ENCODE results near the gene PALM2AKAP2.

Gene PALM2AKAP2

DNA sequence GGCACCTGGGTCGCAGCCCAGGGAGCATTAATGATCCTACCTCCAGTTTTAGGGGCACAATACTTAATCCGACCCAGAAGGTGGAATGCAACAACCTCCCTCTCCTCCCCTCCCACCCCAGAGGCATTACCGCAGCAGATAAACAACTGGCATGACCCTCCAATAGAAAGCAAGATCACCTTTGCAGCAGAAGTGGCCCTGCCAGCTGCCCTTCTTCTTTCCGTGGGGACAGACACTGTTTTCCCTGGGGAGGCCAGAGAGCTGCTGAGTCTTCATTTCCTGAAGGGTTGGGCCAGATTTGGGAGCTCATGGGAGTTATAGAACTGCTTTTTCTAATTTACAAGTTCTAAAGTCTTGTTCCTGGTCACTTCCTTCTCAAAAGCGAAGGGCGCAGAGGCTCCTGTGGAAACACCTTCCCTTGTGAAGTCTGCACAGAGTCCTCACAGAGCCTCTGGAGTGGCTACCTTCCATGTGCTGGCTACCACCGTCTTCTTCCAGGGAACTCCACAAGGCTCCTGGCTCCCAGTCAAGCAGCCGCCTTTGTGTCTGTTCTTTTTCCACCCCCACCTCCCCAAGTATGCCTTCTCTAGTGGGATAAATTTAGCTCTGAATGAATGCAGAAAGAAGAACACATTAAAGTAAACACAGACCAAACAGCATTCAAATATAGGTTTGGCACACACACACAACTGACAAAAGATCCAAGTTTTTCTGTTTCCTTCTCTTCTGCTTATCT lies 8.0 kb upstream of the PALM2AKAP2 start:
- no peak for DNase-seq (ENCODE audit: low spot score)

DNA sequence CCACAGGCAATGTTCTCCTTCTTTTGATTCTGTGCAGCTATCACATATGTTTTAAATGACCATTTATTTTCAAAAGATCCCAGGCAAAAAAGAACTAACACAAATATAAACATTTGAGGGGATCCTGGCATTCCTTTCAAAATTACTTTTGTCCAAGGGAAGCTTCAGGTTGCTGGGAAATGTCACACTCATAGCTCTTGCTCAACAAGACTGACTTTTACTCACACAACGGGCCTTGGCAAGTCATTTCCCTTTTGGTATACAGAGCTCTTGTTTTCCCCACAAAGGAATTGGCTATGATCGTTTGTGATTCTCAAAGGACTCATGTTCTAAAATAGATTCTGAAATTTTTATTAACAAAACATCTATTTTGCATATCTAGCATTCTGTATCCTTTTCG lies 4.5 kb upstream of the PALM2AKAP2 start:
- no peak for DNase-seq (ENCODE audit: low spot score)

DNA sequence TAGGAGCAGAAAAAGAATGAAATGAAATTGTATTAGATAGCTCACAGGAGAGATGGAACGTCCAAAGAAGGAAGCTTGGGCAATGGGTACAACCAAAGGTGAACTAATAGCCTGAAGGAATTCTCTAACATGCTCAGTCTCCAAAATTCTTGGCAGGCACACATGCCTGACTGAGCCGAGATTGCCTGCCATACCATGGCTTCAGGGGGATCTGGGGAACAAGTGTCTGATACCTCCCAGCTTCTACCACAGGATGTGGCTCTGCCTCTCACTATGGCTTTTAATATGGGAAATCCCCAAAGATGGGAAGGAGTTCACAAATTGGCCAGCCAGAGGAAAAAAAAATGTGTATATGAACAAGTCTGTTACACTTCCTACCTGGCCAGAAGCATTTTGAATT lies 3.6 kb upstream of the PALM2AKAP2 start:
- DNase-seq (ENCODE audit: low spot score), result no peak

DNA sequence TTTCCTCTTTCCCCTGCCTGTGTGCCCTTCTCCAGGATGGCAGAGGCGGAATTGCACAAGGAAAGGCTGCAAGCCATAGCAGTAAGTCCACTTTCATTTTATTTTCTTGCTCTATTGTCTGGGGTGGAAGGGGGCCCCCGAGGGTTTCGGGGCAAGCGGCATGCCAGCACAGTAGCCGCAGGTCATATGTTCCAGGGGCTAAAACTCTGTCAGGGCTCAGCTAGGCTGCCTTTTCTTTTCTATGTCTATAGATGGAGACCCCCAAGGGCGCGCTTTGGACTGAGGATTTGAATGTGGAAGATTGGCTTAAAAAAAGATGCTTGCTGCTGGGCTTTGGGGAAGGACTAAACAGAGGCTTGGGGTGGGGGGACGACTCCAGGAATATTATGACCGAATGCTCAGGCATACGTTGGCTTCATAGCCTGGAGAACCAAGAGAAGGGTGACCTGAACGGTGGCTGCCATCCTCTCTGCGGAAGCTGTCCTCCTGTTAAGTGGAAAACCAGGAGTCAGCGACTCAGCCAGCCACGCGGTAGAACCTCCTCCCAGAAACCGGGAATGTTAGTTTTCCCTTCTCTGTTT lies 545 bp downstream of the PALM2AKAP2 start:
- DNase-seq (ENCODE audit: low spot score), result no peak

DNA sequence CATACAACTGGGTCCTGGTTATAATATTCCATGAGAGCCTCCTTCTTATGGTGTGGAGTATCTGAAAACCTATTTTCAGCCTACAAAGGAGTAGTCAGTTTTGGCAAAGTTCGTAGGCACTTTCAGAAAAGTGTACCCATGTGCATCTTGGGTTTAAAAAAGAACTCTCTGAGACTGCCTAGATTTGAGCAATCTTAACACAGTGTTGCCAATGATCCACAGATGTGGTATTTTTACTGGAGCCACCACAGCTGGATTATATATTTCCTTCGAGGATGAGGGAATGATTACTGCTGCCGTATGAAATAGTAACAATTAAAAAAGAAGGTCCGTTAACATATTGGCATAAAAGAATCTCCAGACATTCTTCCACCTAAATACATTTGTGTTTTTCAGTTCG lies 1.1 kb downstream of the PALM2AKAP2 start:
- DNase-seq (ENCODE audit: low spot score), result no peak

DNA sequence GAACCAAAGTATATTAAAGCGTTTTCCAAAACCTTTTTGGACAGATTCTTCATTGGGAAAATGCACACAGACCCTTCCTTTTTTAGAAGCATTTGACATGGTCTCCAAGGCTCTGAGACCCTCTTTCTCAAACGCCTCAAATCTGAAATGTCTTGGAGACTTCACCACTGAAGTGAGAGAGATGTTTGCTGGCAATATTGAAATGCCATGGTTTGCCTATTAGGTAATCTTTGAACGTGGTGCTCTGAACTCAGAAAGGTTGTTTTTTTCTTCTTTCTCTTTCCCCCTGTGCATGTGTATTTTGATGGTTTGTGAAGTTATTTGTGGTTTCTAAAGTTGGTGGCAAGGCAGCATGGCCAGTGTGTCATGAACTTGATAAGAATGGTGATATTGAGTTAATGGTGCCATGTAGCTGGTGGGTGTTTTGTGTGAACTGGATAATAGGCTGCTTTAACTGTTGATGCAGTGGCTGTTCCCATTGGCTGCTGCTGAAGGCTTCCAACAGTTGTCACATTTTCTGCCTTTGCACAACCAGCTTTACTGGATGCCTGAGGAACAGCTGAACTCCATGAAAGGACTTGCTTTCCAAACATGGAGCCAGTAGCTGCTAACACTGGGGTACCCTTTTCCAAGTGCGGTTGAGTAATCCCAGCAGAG lies 1.7 kb downstream of the PALM2AKAP2 start:
- DNase-seq (ENCODE audit: low spot score), result no peak

DNA sequence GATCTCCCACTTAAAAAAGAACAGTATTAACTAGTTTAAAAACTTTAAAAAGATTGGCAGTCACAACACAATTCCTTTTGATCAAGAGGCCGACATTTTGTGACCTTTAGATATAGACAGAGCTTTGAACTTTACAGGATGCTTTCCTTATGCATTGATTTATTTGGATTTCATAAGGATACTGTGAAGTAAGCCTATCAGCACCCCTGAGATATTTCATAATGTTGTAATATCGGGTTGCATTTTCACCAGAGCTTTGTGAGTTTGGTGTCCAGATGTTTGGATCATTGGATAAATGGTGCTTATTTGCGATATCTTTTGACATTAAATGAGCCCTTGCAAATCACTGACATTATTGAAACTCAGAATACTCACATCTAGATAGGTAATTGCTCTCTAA lies 7.7 kb downstream of the PALM2AKAP2 start:
- no peak for DNase-seq (ENCODE audit: low spot score)

DNA sequence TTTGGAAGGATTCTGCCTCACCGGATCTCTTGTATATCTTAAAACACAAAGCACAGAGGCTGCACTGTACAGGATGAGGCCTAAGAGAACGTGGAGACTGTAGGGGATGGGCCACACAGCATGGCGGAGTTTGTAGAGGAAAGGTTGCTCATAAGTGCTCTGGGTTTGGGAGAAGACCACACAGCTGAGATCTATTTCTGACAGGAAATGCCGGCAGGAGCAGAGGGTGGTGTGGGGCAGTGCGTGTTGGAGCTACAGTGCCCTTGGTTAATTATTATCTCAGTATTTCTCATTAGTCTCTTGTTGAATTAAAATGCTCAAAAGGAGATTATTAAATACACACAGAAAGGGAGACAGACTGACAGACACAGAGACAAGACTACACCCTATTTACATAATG lies 9.6 kb downstream of the PALM2AKAP2 start:
- DNase-seq (ENCODE audit: low spot score), result no peak

DNA sequence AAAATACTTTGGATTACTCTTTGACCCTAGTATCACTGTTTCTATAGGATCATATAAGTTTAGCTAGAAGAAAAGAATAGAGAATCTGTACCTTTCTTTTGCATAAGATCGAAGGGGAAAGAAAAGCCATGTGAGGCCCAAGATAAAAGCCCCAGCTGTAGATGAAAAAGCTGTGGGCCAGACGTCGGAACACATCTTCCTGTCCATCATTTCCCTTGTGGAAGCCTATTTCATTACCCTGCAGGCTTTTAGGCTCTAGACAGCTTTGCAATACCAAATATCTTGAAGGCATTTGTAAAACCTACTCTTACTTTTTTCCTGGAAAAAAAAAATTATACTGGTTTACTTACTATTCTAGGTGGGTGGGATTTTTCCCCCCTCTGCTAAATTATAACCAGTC lies 10.0 kb downstream of the PALM2AKAP2 start:
- DNase-seq (ENCODE audit: low spot score), result no peak

DNA sequence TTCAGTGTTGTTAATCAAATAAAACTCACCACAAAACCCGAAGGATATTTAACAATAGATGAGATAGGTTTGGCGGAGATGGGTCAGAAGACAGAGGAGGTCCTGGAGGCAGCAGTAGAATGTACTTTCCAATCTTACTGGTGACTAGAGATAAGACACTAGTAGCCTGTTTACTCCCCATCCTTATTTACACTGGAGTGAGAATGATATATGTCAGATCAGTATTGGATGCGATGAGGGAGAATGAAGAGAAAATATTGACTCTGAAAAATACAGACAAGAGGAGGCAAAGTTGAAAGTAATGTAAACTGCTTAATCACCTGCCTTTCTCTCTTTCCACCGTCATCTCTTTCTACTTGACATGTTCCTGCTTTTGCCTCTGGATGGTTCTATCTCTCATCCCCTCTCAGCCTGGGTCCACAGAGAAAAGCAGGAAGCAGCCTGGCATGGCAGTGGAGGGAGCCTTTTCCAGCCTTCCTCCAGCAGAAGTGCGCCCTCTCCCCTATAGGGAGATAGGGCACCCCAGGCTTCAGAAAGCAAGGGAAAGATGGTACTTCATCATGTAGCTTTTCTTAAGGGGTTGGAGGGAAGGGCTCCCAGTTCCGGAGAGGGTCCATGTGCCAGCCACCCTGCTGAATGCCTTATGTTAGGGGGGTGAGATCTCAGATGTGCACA lies 11.1 kb downstream of the PALM2AKAP2 start:
- DNase-seq (ENCODE audit: low spot score), result no peak

DNA sequence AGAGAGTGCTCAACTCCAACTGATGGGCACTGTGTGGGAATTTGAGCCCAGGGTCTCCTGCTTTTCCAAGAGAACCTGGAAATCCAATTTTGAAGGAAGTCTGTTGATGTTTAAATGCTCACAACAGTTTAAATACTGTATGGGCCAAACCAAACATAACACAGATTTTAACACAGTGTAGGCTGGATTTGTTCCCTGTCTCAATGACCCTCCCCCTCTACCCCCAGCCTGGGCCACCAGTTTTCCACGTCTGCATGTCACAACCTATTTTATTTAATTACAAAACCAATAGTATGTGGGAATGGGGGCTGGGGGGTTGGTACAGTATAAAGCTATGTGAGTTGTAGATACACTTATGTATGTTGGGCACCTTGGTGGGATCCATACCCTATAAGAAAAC lies 11.7 kb downstream of the PALM2AKAP2 start:
- no peak for DNase-seq (ENCODE audit: low spot score)

DNA sequence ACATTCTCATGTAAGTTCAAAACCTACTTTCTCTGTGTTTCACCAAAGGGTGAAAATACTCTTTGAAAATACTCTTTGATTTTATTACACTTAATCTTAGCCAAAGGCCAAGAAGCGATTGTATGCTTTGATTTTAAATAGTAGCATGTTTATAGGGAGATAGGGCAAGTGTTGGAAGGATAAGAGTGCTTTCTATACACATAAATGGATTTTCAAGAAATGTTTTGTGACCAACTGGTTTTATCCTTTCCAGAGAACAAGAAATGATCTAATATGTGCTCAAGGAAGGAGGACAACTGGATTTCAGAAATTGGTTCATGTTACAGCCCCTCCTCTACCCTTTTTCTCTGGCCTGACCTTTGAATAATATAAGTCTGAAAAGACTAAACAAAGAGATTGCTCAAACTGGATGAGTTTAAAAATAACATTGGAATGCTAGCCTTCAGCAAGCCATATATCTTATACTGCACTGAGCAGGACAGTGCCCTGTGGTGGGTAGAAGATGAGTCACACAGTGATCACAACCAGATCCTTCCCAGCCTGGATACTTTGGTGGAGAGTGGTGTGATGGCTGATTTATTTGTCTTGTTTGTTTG lies 13.1 kb downstream of the PALM2AKAP2 start:
- DNase-seq (ENCODE audit: low spot score), result no peak

DNA sequence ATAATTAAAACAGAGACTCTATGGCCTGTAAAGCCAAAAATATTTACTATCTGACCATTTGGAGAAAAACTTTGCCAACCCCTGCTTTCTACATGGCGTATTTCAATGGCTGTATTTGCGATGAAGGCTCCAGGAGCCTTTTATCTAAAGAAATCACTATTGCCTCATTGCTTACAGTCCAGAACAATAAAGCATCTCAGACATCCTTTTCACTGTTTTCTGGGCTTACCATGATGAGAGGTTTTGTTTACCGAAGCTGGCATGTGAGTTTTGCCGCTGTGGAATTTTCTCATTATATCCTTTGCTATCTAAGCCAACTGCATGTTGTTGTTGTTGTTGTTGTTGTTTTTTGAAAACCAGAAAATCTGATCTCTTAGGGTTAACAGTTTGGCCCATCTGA lies 13.9 kb downstream of the PALM2AKAP2 start:
- DNase-seq (ENCODE audit: low spot score), result no peak

DNA sequence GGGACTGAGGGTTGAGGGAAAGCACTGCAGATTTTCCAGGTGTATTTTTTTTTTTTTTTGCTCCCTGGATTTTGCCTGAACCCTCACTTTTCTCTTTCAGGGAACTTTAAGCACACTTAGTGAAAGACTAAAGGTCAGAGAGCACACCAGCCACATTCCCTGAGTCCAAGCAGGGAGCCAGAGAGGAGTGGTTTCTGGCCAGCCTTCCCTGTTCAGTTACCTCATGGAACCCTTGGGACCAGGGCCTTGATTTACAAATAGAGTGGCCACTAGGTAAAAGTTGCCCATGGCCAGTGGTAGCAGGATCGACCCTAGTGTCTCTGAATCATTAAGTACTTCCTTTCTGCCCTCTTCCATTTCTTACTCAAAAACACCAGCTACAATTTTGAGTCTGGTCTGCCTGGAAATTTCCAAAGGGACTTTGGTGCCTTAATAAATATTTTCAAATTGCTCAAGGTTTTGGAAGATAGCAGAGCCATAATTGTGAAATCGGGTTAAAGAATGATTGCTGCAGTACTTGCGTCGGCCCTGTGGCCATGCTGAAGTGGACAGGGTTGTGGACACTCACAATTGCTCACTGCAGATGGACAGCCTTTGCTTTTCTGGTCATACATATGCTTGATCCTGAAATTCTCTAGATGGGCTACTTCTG lies 14.5 kb downstream of the PALM2AKAP2 start:
- DNase-seq (ENCODE audit: low spot score), result no peak

DNA sequence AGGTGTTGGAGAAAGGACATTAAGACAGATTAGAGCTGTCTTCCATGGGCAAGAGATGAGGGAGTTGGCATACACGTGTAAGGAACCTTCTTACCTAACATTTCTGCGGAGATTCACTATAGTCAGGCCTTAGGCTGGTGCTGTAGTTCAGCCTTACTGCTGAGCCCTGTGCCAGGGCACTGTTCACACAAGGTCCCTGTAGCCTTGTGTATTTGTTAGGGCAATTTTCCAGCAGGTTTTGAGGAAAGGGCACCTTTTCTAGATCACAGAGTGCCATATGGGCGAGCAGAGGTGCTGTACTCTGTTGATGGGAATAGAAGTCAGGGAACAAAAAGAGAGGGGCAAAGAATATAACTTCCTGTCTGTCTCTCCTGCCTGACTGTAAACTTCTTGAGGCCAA lies 15.6 kb downstream of the PALM2AKAP2 start:
- no peak for DNase-seq (ENCODE audit: low spot score)

DNA sequence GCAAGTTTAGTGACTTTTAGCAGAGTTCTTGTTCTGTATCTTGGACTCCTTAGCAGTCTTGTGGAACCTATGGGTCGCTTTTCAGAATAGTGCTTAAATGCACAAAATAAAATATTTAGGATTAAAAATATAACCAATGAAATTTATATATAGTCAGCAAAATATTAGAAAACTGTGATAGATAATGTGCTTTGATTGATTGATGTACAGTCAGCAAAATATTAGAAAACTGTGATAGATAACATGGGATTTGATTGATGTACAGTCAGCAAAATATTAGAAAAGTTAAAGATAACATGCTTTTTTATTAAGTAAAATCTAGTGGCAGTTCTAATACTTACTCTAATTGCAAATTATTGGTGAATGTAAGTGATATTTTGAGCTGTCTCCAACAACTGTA lies 16.1 kb downstream of the PALM2AKAP2 start:
- DNase-seq (ENCODE audit: low spot score), result no peak

DNA sequence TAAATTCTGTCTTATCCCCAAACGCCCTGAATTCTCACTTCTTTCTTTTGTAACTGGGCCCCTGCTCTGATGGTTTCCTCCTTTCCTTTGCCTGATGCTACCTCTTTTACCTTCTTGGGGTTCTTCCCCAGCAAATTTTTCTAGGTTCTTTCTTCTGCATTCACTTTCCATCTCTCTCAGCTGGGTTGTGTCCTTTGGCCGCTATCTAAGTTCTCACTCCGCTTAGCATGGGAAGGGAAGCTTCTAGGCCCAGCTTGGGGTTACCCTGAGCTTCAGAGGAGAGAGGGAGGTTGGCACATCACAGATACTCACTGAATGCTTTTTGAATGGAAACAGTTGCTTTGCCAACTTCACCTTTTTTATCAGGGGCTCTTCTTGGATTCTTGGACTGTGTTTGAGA lies 17.0 kb downstream of the PALM2AKAP2 start:
- DNase-seq (ENCODE audit: low spot score), result no peak

DNA sequence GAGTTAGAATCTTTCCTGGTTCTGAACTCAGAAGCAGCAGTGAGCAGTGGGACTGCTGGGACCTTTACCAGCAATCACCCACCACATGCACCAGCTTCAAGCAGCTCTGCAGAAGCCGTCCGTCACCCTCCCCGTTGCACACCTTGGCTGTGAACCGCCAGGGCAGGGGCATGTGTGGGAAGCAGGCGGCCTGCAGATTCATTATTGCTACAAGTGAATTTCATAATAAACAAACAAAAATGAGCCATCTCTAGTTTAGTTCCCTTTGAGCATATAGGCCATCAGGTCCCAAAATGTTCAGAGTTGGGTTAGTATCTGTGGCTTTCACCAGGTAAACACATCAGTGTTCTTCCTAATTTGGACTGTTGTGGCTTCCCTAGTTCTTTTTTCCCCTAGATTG lies 17.5 kb downstream of the PALM2AKAP2 start:
- DNase-seq (ENCODE audit: low spot score), result no peak

DNA sequence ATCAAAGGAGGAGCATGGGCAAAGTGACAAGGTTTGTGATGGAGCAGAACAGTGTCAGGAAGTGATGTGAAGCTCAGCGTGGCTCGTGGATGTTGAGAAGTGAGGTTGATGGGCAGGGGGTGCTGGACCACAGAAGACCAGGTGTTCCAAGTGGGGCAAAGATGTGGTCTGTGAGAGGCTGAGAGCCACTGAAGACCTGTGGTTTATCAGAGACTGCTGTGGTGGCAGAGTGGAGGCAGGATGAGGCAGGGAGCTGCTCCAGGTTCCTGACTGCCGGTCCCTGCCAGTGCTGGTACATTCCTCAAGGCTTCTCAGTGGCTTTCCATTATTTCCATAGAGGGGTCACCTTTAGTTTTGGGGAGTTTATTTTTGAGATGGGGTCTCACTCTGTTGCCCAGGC lies 19.1 kb downstream of the PALM2AKAP2 start:
- DNase-seq (ENCODE audit: low spot score), result no peak

DNA sequence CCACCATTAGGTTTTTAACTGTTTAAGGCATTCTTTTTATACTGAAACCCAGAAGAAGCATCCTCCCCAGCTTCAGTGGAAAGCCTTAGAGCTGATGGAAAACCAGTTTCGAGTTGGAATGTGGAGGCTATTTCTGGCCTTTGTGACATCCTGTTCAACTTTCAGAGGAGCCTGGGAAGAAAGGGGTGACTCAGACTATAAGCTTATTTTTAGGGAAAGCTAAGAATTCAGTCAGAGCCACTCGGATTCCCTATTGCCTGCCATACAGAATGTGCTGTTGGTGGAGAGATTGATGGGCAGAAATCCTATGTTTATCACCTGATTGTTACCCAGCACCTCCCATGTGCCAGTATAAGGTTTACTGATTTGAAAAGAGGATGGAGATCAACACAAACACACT lies 19.8 kb downstream of the PALM2AKAP2 start:
- DNase-seq (ENCODE audit: low spot score), result no peak

DNA sequence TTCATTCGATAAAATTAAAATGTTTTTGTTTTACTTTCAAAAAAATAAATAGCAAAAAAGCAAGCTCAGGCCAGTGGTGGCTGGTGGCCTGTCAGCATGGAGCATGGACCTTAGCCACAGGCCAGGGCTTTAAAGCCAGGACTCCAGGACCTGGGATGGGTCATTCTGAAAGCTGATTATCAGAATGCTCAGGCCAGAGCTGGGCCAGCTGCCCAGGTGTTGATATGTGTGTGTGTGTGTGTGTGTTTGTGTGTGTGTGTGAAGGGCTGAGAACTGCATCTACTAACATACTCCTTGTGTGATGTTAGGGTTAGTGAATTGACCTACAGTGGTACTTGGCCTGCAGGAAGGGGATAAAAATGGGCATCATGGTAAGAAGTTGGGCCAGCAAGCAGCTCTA lies 21.5 kb downstream of the PALM2AKAP2 start:
- DNase-seq (ENCODE audit: low spot score), result no peak

DNA sequence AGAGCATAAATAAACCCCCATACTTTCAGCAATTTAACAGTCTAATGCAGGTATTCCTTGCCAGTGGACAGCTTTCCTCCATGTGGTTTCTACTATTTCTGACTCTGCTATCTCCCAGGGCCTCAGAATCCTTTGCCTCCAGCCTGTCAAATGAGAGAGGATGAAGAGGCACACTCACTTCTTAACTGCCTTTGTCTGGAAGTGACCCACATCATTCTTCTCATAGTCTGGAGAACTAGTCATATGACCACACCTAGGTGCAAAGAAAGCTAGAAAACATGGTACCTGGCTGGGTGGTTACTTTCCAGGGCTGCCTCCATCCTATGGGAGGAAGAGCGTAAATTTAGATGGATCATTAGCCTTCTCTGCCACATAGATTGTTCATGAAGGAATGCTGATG lies 22.5 kb downstream of the PALM2AKAP2 start:
- no peak for DNase-seq (ENCODE audit: low spot score)
